HG03095 (cell line): Measurements from ENCODE around the gene PDZD4.

Experiments used
- ATAC-seq: cut with Tn5 transposase; IDR thresholded peaks from one replicate; pipeline ENCODE4 v1.9.1; 2021; ENCODE audit warnings: moderate library complexity; ENCODE audit not compliant: unreplicated experiment

PDZD4 gene

GRCh38 chrX:153761863-153762262 is 68.5 kb downstream of the PDZD4 start:
- ATAC-seq = no peak

- no peak for ATAC-seq
Observed at GRCh38 chrX:153755136-153755535, 75.2 kb downstream of the PDZD4 start.
